AG04450 (cell line): ENCODE data around the gene RGS9. TPM values are rescaled to one million over a fixed set of nuclear protein-coding genes. Genes with fewer than 3 reads are reported as not detected.

ENCODE experiments used
- CTCF ChIA-PET: fragments of 300-600, 350-600 bp; formaldehyde crosslinking; extraction: SDS; loops from one replicate; lab custom pipeline; 2022; ENCODE audit warnings: antibody characterized with exemption, inconsistent platforms; lab: Charles Lee
- POLR2A ChIA-PET: fragments of 350-600 bp; formaldehyde crosslinking; extraction: SDS; loops from one replicate; lab custom pipeline; 2021; ENCODE audit warnings: antibody characterized with exemption, inconsistent platforms; lab: Yijun Ruan, JAX
- DNase-seq: peaks from one replicate; pipeline ENCODE4 v3.0.0-alpha.2; 2011; ENCODE audit warnings: low read depth, low spot score
- H3K27ac ChIP-seq: one replicate; pipeline ENCODE4 v1.5.1; 2012; ENCODE audit warnings: low read depth, low read length, control low read depth
- H3K27me3 ChIP-seq: one replicate; pipeline ENCODE4 v1.6.0; 2012; ENCODE audit warnings: low read length; ENCODE audit not compliant: control insufficient read depth, insufficient read depth
- H3K4me3 ChIP-seq: 2 replicates; pipeline ENCODE4 v1.5.1; 2011; ENCODE audit warnings: mild to moderate bottlenecking, low read depth, low read length, control low read depth
- H3K9me3 ChIP-seq: 2 replicates; pipeline ENCODE4 v1.5.1; 2012; ENCODE audit warnings: low read length; ENCODE audit not compliant: control insufficient read depth, insufficient read depth
- polyA plus RNA-seq: library from polyadenylated mRNA; depleted of rRNA; stranded (reverse); fragments of >200 nt; gene quantifications from 2 replicates; pipeline ENCODE4 v1.2.3, GENCODE V29; 2011
- TF ChIP-seq, protein P1 (sequence below): IDR thresholded peaks from 2 replicates; pipeline ENCODE4 v1.5.1; 2011; ENCODE audit warnings: low read depth, low read length, control low read depth, inconsistent platforms

Gene RGS9
- polyA plus RNA-seq, 1 experiment, result 2.1 TPM

DNA sequence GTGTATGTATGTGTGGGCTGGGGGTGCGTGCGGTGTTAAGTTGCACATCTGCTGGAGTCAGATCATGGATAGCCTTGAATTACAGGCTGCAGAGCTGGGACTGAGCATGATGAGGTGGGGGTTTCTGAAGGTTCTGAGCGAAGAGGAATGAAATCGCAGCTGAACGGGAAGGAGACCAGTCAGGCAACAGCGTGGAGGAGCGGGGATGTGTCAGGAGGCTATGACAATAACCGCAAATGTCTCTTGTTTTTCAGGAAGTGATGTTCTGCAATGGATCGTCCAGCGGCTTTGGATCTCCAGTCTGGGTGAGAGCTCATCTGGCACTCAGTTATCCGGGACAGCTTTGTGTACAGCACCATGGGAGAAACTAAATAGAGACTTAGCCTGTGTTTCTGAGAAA lies 20.9 kb downstream of the RGS9 start:
- Histone ChIP-seq H3K4me3 (no peak overlapping the region), H3K27me3 (no peaks in the 10 kb centered on the region), H3K9me3 (no peaks in the 10 kb centered on the region), H3K27ac (no peak overlapping the region)
- DNase-seq, result no peak
- ChIA-PET CTCF (no interaction called here), POLR2A (no interaction called here)
- TF ChIP-seq, protein P1, sequence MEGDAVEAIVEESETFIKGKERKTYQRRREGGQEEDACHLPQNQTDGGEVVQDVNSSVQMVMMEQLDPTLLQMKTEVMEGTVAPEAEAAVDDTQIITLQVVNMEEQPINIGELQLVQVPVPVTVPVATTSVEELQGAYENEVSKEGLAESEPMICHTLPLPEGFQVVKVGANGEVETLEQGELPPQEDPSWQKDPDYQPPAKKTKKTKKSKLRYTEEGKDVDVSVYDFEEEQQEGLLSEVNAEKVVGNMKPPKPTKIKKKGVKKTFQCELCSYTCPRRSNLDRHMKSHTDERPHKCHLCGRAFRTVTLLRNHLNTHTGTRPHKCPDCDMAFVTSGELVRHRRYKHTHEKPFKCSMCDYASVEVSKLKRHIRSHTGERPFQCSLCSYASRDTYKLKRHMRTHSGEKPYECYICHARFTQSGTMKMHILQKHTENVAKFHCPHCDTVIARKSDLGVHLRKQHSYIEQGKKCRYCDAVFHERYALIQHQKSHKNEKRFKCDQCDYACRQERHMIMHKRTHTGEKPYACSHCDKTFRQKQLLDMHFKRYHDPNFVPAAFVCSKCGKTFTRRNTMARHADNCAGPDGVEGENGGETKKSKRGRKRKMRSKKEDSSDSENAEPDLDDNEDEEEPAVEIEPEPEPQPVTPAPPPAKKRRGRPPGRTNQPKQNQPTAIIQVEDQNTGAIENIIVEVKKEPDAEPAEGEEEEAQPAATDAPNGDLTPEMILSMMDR, result no peak

DNA sequence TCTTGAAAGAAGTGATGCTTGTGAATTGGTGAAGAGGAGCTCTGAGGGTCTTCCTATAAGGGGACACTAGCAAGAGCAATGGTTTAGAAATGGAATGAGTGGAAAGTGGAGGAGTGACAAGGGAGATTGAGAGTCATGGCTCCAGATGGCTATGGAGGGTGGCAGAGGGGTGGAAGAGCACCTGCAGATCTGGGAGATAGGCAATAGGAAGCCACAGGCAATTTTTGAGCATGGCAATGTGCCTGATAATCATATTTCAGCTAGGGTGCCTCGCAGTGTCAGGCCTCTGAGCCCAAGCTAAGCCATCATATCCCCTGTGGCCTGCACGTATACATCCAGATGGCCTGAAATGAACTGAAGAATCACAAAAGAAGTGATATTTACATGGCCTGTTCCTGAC lies 21.5 kb downstream of the RGS9 start:
- CTCF ChIA-PET, result no interaction called here
- no peak for DNase-seq
- Histone ChIP-seq H3K4me3 (no peak overlapping the region), H3K9me3 (no peaks in the 10 kb centered on the region), H3K27me3 (no peaks in the 10 kb centered on the region), H3K27ac (no peak overlapping the region)
- POLR2A ChIA-PET, result no interaction called here
- TF ChIP-seq, protein P1, result no peak

DNA sequence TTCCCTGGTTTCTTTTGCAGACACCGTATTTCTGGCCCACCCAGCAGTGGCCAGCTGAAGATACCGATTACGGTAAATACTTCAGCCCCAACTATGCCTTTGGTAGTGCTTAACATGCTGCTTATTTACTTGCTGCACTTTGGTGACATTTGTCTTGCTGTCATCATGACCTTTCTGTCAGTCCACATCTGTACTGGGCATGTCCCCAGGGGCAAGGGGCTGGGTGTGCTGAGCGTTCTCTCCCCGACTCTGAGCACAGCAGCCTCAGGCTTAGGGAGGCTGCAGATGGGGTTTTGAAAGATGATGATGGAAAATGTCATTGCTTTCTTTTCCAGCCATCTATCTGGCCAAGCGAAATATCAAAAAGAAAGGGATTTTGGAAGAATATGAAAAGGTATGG lies 23.3 kb downstream of the RGS9 start:
- Histone ChIP-seq H3K4me3 (no peak overlapping the region), H3K27me3 (no peaks in the 10 kb centered on the region), H3K27ac (no peak overlapping the region), H3K9me3 (no peaks in the 10 kb centered on the region)
- ChIA-PET CTCF (no interaction called here), POLR2A (no interaction called here)
- no peak for DNase-seq
- TF ChIP-seq, protein P1, result no peak

DNA sequence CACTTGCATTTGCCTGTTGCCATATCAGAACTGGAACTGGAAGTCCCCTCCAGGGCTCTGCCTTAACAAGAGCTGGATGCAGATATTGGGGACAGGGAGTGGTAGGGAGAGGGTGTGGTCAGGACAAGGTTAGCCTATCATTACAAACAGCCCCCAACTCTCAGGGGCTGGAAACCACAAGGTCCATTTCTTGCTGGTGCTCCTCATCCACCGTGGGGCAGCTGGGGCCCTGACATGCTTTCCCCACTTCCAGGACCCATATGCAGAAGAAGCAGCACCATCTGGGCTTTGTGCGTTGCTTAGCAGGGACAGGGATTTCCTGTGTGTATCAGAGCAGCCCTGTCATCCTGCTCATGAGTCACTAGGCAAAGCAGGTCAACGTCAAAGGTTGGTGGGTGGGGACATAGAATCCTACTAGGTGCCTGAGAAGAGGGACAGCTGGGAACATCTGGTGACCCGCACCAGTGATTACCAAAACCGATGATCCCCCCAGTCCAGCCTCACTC lies 26.9 kb downstream of the RGS9 start:
- ChIA-PET POLR2A (no interaction called here), CTCF (no interaction called here)
- Histone ChIP-seq H3K27me3 (peaks cover 3% of the 10 kb centered on the region), H3K27ac (peak overlapping the region; percentile 21), H3K4me3 (no peak overlapping the region), H3K9me3 (no peaks in the 10 kb centered on the region)
- TF ChIP-seq, protein P1, result no peak
- DNase-seq, result no peak

DNA sequence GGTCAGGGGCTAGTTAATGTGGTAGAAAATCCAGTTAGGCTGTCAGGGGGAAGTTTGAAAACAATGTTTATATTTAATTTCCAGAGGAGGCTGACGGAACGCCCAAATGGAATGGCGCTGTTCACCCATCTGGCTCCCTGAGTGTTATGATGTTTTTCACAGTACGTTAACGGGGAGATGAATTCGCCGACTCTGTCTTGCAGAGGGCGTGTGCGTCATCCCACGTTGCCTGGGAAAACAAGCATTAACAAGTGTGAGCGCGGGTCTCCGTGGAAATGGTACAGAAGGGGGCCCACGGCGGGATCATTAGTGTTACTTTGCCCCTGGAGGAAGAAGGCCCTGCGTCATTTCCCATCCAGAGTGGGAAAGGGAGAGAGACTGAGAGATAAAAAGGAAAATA lies 29.6 kb downstream of the RGS9 start:
- TF ChIP-seq, protein P1, result no peak
- H3K4me3 ChIP-seq, result no peak overlapping the region
- H3K27me3 ChIP-seq, result peaks cover 3% of the 10 kb centered on the region
- DNase-seq, result no peak
- POLR2A ChIA-PET, result no interaction called here
- peak overlapping the region; percentile 39 for H3K27ac ChIP-seq
- no peaks in the 10 kb centered on the region for H3K9me3 ChIP-seq
- CTCF ChIA-PET, result no interaction called here
